Gastrocnemius medialis (tissue), 4 donors: ENCODE data around the gene SLC25A52.

Source experiments
- CTCF ChIP-seq, 5 experiments: fragments of 450-650 bp in 3 of 5; fragments of 200-600 bp in 2 of 5; sonication (generic) in 2 of 5; IDR thresholded peaks in 4 of 5; conservative IDR thresholded peaks in 1 of 5; 1 replicate in 4 of 5; 2 replicates in 1 of 5; pipeline ENCODE4 v1.5.1; 2016 to 2019; ENCODE audit warnings: antibody characterized with exemption in 5 of 5, mild to moderate bottlenecking in 3 of 5, moderate library complexity in 3 of 5
- POLR2A ChIP-seq, 2 donors: fragments of 450-650 bp; IDR thresholded peaks; one replicate each; pipeline ENCODE4 v1.6.1; 2017; ENCODE audit warnings: antibody characterized with exemption in 2 of 2, mild to moderate bottlenecking in 2 of 2, moderate library complexity in 2 of 2

GRCh38 chr18:31738460-31739407 is 21.9 kb downstream of the SLC25A52 start:
- TF ChIP-seq CTCF (IDR thresholded peaks at IDR 0.05 in 4 of 5, conservative IDR thresholded peaks at IDR 0.05 in 1 of 5), result no peak
- TF ChIP-seq POLR2A (IDR thresholded peaks at IDR 0.05), result no peak
